Retina (tissue), 1 donor: ENCODE results near the gene TRIM47.

Experiments used
- DNase-seq: peaks from one replicate; pipeline ENCODE4 v3.0.0-alpha.2; 2016

The TRIM47 gene

GRCh38 chr17:75845058-75845711, 33.2 kb downstream of the TRIM47 start:
- DNase-seq: peak; percentile 77

DNA sequence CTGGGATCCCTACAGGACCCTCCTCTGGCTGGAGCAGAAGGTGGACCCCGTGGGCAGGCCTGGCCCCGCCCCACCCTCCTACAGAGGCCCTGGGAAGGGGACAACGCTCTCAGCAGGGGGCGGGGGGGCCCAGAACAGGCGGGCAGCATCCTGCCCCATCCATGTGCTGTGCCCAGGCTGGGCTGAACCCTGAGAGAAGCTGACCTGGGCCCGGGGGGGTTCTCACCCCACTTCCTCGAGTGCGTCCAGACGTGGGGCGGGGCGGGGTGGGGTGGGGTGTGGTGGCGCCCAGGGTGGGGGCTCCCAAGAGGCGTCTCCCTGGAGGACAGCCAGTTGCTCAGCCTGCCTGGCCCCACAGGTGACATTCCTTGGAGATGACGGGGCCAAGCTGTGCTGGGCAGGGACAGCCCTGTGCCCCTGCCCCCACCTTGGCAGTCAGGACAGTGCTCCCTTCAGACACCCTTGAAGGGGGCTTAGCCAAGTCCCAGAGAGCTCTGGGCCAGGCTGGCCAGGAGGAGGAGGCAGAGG, 33.8 kb downstream of the TRIM47 start:
- no peak for DNase-seq

DNA sequence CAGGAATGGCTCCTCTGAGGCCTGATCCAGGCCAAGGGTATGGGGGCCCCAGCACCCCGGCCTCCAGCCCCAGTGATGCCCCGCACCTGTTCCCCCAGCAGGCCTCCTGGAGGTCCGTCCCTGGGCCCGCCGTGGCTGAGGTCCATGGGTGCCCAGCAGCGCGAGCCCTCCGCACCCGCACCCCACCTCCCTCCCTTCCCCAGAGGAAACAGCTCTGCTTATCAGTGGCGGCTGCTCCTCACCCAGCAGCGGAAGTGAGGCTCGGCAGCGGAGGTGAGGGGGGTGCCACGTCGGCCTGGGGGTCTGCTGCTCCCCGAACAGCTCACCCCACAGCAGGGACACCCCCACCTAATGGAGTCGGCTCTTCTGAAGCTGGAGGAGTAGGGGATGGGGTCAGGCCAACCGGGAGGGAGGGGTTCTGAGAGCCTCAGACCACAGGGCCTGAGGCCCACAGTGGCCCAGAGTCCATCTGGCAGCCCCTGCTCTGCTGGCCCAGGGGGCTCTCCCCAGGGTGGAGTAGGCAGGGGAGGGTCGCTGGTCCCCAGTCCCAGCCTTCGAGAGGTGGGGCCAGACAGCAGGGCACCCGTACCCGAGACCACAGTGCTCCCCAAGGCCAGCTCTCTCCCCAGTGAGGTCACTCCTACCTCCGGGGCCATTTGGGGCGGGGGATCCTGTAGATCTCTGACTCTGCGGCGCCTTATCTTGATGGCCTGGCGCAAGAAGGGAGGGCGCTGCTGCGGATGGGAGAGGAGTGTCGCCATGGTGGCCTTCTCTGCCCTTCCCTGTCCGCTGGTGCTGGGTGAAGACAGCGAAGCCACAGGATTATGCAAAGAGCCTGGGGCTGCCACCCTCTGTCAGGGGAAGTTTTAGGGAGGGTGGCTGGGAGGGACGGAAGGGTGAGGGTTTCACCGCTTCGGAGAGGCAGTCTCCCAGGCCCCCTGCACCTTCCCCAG, 34.5 kb downstream of the TRIM47 start, which contains the start of gene UNC13D:
UNC13D (minus strand) TSS at position 828 of the 953 bp plus-strand sequence; CDS start at position 761, 67 bp downstream.
- DNase-seq: peak; percentile 7

GRCh38 chr17:75842963-75843576, 35.3 kb downstream of the TRIM47 start:
- no peak for DNase-seq

- no peak for DNase-seq
Measured at GRCh38 chr17:75842411-75842810, 36.0 kb downstream of the TRIM47 start.

DNA sequence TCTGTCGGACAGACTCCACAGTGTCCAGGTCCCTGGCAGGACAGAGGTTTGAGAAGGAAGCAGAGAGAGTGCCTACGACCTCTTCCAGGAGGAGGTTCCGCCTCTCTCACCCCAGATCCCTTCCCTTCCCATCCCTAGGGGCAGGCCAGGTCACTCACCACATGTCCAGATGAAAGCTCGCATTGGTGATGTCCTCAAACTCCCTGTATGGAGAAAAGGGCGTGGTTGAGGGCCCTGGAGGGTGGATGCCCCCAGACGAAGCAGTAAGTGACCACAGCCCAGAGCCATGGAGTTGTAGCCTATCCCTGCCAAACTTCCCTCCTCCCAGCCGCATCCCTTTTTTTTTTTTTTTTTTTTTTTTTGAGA, 37.6 kb downstream of the TRIM47 start:
- no peak for DNase-seq

DNA sequence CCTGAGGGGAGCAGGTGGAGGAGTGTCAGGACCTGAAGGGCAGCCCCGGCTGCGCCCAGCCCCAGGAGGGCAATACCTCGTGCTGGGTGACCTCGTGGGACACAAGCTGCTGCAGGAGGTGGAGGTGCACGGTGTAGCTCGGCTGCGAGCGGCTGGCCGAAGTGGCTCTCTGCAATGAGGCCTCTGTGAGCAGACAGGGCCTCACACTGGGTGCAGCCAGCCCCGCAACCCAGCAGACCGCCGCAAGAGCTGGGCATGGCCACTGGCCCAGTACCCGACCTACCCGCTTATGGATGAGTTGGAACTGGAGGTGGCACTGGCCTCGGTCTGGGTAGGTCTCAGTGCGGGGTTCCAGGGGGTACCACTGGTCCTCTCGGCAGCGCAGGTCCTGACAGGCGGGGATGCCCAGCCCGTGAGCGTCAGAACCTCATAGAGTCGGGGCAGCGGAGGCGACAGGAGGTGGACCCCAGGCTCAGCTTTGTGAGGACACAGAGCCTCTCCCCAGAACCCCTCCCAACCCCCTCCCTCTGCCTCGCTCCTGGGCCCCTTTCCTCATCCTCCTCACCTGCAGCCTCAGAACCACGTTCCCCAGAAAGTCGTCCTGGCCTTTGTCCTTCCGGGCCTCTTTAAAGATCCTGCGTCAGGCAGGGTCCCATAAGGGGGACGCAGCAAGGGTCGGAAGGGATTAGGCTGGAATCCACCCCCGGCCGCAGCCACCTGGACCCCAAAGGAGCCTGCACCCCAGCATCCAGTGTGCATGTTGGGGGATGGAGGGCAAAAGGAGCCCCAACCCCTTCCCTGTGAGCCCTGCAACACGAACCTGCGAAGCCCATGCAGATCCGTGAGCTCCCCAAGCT, 38.2 kb downstream of the TRIM47 start:
- DNase-seq: no peak

DNA sequence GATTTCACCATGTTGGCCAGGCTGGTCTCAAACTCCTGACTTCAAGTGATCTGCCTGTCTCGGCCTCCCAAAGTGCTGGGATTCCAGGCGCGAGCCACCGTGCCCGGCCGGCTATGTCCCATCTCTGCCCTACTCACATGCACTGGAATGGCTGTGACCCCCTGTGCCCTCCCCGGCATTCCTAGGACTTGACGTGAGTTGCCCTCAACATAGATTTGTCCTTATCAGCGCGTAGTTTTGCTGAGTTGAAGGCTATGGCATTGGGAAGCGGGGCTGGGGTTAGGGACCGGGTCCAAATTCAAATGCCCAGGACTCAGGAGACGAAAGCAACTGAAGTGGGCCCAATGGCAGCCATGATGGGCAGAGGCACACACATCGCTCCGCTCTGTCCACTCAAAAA, 40.0 kb downstream of the TRIM47 start:
- DNase-seq: no peak

GRCh38 chr17:75837899-75838298, 40.5 kb downstream of the TRIM47 start:
- DNase-seq: no peak

DNA sequence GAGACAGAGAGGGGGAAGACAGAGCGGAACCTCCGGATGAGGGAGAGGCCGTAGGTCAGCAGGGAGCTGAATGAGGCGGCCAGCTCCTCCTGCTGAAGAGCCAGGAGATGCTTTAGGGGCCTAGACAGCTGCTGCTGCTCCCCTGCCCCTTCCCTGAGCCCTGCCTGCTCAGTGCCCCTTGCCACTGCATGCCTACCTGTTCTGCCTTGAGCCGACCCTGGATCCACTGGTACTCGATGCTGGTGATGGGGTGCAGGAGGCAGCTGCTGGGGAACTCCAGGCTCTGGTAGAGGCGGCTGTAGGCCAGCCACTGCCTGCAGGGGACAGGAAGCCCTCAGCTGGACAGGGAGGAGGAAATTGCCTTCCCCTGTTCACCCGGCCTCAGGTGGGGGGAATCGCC, 41.8 kb downstream of the TRIM47 start:
- no peak for DNase-seq

DNA sequence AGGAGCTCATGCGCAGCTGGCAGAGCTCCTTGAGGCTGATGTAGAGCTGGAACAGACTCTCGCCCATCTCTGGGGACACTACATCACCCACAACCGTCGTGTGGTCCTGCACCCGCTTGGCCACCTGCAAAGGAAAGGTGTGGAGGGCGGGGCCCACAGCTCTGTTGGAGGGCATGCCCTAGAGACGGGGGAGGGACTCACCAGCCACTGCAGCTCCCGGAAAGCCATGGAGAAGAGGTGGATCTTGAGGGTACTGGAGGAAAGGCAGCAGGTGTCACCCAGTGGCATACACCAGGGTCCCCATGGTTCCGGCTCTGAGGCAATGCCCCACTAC, 42.8 kb downstream of the TRIM47 start:
- DNase-seq: no peak

DNA sequence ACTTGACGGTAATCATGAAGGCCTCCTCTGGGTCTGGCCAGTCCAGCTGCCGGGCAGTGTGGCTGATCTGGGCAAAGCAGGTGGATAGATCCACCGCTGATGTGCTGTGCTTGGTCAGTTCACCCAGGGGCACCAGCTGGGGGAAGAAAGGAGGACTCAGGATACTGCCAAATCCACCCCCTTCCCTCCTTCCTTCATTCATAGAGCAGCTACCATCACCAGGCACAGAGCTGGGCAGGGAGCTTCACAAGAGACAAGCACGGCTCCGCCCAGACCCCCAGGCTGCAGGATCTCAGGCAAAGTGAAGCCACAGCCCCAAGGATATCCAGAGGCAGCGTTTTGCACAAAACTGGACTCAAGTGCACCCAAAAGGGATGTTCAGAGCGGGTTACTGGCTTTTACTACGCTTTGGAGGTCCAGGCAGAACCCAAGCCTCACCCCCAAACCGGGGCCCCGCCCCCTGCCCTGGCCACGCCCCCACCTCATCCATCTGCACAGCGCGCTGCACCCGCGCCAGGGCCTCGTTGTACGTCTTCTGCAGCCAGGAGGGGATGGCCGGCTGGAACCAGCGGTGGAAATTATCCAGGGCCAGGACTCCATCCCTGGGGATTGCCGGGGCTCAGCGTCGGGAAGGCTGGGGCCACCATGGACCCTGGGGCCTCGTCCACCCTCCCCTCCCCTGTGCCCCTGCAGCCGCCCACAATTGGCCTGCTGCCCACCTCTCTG, 43.3 kb downstream of the TRIM47 start:
- DNase-seq: peak; percentile 14

DNA sequence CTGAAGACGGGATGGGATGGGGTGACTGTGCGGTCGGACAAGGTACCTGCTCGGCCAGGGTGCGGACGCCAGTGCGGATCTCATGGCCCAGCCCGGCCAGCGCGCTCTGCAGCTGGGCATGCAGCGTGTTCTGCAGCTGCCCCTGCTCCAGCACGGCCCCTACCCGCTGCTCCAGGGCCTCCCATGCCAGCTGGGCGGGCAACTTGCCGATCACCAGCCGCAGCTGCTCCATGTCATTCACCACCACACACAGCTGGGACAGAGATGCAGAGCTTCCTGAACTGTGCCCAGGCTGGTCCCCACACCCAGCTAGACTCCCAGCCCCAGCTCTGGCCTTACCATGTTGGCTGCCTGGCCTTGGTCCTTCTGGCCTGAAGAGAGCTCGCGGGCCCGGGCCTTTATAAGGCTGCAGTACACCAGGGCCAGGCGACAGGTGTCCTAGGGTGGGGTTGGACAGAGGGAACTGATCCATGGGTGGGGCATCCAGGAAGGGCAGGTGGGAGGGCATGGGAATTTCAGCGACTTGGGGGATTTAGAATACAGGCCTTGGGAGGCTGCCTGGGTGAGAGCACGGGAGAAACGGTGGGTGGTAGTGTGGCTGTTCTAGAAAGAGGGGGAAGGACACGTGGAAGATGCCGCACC, 44.0 kb downstream of the TRIM47 start:
- no peak for DNase-seq

- no peak for DNase-seq
Measured at GRCh38 chr17:75832652-75833400, 45.6 kb downstream of the TRIM47 start.

DNA sequence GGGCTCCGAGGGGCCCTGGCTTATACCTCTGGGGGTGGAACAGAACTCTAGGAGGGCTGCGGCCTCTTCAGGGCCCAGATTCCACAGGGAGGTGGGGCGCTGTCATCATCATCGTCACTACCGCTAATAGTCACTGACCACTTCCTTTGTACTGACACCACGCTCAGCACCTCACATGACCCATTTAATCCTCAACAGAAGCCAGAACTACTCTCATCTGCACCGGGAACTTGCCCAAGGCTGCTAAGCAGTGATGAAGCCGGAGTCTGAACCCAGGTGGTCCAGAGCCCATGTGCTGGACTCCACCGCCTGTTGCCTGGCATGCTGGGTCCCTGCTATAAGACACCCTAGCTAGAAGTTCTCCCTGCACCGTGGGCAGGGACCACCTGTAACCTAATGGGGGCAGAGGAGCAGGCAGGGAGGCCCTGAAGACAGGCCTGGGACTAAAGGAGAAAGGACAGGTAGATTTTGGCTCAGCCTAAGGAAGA, 46.2 kb downstream of the TRIM47 start:
- DNase-seq: peak; percentile 38

DNA sequence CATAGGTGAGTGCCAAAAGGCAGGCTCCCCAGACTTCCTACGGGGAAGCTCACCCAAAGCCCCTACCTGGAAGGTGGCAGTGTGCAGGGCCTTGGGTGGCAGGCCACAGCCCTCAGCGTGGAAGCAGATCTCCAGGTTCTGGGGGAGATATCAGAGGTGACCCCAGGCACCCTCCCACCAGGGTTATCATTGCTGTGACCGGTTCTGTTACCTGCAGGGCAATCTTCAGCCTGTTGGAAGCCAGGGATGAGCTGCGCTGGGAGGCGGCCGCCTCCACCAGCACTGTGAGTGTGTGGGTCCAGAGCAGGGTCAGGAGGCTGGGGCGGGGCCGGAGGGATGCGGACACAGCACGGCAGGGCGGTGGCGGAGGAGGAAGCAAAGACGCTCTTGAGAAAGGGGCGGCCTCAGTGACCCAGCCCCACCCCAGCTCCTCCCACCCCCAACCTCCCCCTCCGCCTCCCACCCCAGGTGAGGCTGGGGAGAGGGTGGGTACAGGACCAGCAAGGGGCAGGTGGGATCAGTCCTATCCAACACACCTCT, 47.3 kb downstream of the TRIM47 start:
- DNase-seq: no peak

GRCh38 chr17:75830164-75831031, 48.0 kb downstream of the TRIM47 start:
- DNase-seq: peak; percentile 56

- no peak for DNase-seq
Measured at GRCh38 chr17:75829747-75830146, 48.6 kb downstream of the TRIM47 start.

GRCh38 chr17:75828741-75829140, 49.6 kb downstream of the TRIM47 start:
- DNase-seq: peak; percentile 34
